Right lobe of liver (tissue), 6 donors: ENCODE results near the gene GUCD1. TPM values are rescaled to one million over a fixed set of nuclear protein-coding genes. Genes with fewer than 3 reads are reported as not detected.

Experiments used
- ATAC-seq, 4 donors: fragments of 200-7000 bp; cut with Tn5 transposase; one replicate each; pipeline ENCODE4 v1.9.1; 2020; ENCODE audit warnings: mild to moderate bottlenecking in 4 of 4, moderate library complexity in 4 of 4
- DNase-seq, 3 donors: peaks; one replicate each; pipeline ENCODE4 v3.0.0-alpha.2; 2020
- H3K27ac ChIP-seq, 3 donors: fragments of 200-600 bp; one replicate each; pipeline ENCODE4 v1.8.0; 2022
- H3K27me3 ChIP-seq, 2 donors: fragments of 200-600 bp; one replicate each; pipeline ENCODE4 v1.8.0; 2022
- H3K36me3 ChIP-seq, 4 donors: fragments of 200-600 bp; sonication (generic) in 1 of 4; one replicate each; pipeline versions ENCODE4 v1.5.1 to v1.8.0; 2017 to 2022; ENCODE audit warnings: control low read depth in 1 of 4
- H3K4me1 ChIP-seq, 4 donors: fragments of 200-600 bp; sonication (generic) in 1 of 4; one replicate each; pipeline versions ENCODE4 v1.5.1 to v1.8.0; 2017 to 2022; ENCODE audit warnings: control low read depth in 1 of 4
- H3K4me3 ChIP-seq, 3 donors: fragments of 200-600 bp; one replicate each; pipeline ENCODE4 v1.8.0; 2022
- H3K9me3 ChIP-seq, 4 donors: fragments of 200-600 bp; sonication (generic) in 1 of 4; one replicate each; pipeline versions ENCODE4 v1.5.1 to v1.8.0; 2017 to 2022; ENCODE audit warnings: control low read depth in 1 of 4
- CTCF ChIP-seq, 4 donors: fragments of 200-600 bp in 3 of 4; fragments of 450-650 bp in 1 of 4; IDR thresholded peaks; one replicate each; pipeline versions ENCODE4 v1.5.1 to v1.8.0; 2016 to 2022; ENCODE audit warnings: antibody characterized with exemption in 4 of 4, mild to moderate bottlenecking in 2 of 4
- POLR2A ChIP-seq: fragments of 450-650 bp; IDR thresholded peaks from one replicate; pipeline ENCODE4 v1.6.1; 2017; ENCODE audit warnings: antibody characterized with exemption, mild to moderate bottlenecking
- WGBS: methylation state at CpG from one replicate; pipeline ENCODE4 v1.1.6; 2018; ENCODE audit warnings: low coverage, low lambda C conversion rate; ENCODE audit not compliant: insufficient coverage; ENCODE audit errors: missing lambda C conversion rate; 5-methylcytosine and 5-hydroxymethylcytosine counted together
- intact Hi-C, 2 donors: fragments of 100-400 bp; cut with DNase I; formaldehyde crosslinking; loops; one replicate each; pipeline versions ENCODE4 v1.11.2 to v1.14.1; 2022
- total RNA-seq, 6 experiments: library from RNA; depleted of rRNA in 2 of 6; stranded (reverse); fragments of >200 nt in 2 of 6; fragmentation: NEBNext Ultra II Directional in 3 of 6; extraction: Animal tissue kit (Norgen Biotek cat#: 25700) in 3 of 6; gene quantifications; one replicate each; pipeline versions ENCODE4 v1.1.0 to v1.2.4, GENCODE V29; 2016 to 2023
- donor health status: DM: no; HTN: yes; CAD: no.
- donor health status: DM: no; HTN: no; CAD: no.
- donor health status: DM: no; HTN: no; CAD: no.
- donor health status: DM: no; HTN: yes; CAD: no.
- donor health status: DM: no; HTN: yes; CAD: no.

GUCD1 gene
- total RNA-seq, 6 experiments from 2014 or later = 94.0 to 281 (median 213) TPM

GRCh38 chr22:24589518-24590030 lies 34.6 kb upstream of the GUCD1 start:
- Histone ChIP-seq H3K4me1 (peaks cover 0 to 14% (median 6%) of the 10 kb centered on the region in 4 donors), H3K9me3 (no peaks in the 10 kb centered on the region), H3K4me3 (no peak overlapping the region), H3K27me3 (no peaks in the 10 kb centered on the region), H3K36me3 (peaks cover 0 to 15% (median 0%) of the 10 kb centered on the region in 4 donors), H3K27ac (no peak overlapping the region)
- intact Hi-C loops = no loop called here
- DNase-seq (no peak), ATAC-seq (no peak)
- no peak for TF ChIP-seq CTCF (IDR thresholded peaks at IDR 0.05)
- TF ChIP-seq POLR2A = no peak
- 80% methylated on average over 2 of the region's 7 CpGs for WGBS

- ATAC-seq = no peak
- TF ChIP-seq CTCF (IDR thresholded peaks at IDR 0.05) (no peak), POLR2A (no peak)
- H3K4me3 ChIP-seq = no peak overlapping the region
- whole genome bisulfite sequencing = 89% methylated on average over 5 of the region's 21 CpGs
- intact Hi-C loops = no loop called here
- no peak for DNase-seq
- no peak overlapping the region for H3K27ac ChIP-seq
- no peaks in the 10 kb centered on the region for H3K9me3 ChIP-seq
- no peaks in the 10 kb centered on the region for H3K27me3 ChIP-seq
- H3K4me1 ChIP-seq = peaks cover 0 to 12% (median 4%) of the 10 kb centered on the region in 4 donors
- peaks cover 0 to 15% (median 0%) of the 10 kb centered on the region in 4 donors for H3K36me3 ChIP-seq
Measured at GRCh38 chr22:24588757-24589481, 34.0 kb upstream of the GUCD1 start.

- no peak for ATAC-seq
- H3K27me3 ChIP-seq = no peaks in the 10 kb centered on the region
- no peak overlapping the region for H3K27ac ChIP-seq
- peaks cover 0 to 15% (median 0%) of the 10 kb centered on the region in 4 donors for H3K36me3 ChIP-seq
- H3K9me3 ChIP-seq = no peaks in the 10 kb centered on the region
- H3K4me1 ChIP-seq = peaks cover 0 to 11% (median under 1%) of the 10 kb centered on the region in 4 donors
- no CpG with 5 or more reads among the region's 13 CpGs for WGBS
- no peak for DNase-seq
- H3K4me3 ChIP-seq = no peak overlapping the region
- TF ChIP-seq POLR2A (no peak), CTCF (IDR thresholded peaks at IDR 0.05) (no peak)
- intact Hi-C loops = no loop called here
Measured at GRCh38 chr22:24588381-24588756, 33.4 kb upstream of the GUCD1 start.

GRCh38 chr22:24587948-24588347 lies 33.0 kb upstream of the GUCD1 start:
- Histone ChIP-seq H3K4me3 (no peak overlapping the region), H3K9me3 (no peaks in the 10 kb centered on the region), H3K4me1 (peaks cover 0 to 9% (median 0%) of the 10 kb centered on the region in 4 donors), H3K27me3 (no peaks in the 10 kb centered on the region), H3K36me3 (peaks cover 0 to 15% (median 0%) of the 10 kb centered on the region in 4 donors), H3K27ac (no peak overlapping the region)
- WGBS = no CpG with 5 or more reads among the region's 8 CpGs
- TF ChIP-seq CTCF (IDR thresholded peaks at IDR 0.05) (no peak), POLR2A (no peak)
- DNase-seq (no peak), ATAC-seq (no peak)
- intact Hi-C loops = no loop called here
